B cell (primary cell): ENCODE results near the gene NOXA1. TPM values are rescaled to one million over a fixed set of nuclear protein-coding genes. Genes with fewer than 3 reads are reported as not detected.

ENCODE experiments used
- ATAC-seq: fragments of 200-7000 bp; cut with Tn5 transposase; one replicate; pipeline ENCODE4 v1.10.0; 2021; ENCODE audit warnings: low read depth, mild to moderate bottlenecking, moderate number of reproducible peaks, moderate library complexity
- CTCF ChIA-PET: fragments of 350-600 bp; sonication (Branson Sonifier 250); formaldehyde crosslinking; loops from one replicate; lab custom pipeline; 2021; ENCODE audit warnings: antibody characterized with exemption, inconsistent platforms; lab: Charles Lee
- POLR2A ChIA-PET: fragments of 350-600 bp; sonication (Branson Sonifier 250); formaldehyde crosslinking; loops from one replicate; lab custom pipeline; 2021; ENCODE audit warnings: antibody characterized with exemption; lab: Charles Lee
- DNase-seq: peaks from one replicate; pipeline ENCODE4 v3.0.0; 2013
- H2AFZ ChIP-seq: 2 replicates; pipeline ENCODE4 v1.6.1; 2012; ENCODE audit warnings: mild to moderate bottlenecking, low read depth, low read length; ENCODE audit not compliant: insufficient read depth, poor library complexity, severe bottlenecking
- H3K27ac ChIP-seq, 2 donors: 1 replicate in 1 of 2; 2 replicates in 1 of 2; pipeline ENCODE4 v1.5.1; 2012 to 2013; ENCODE audit warnings: low read length in 2 of 2, mild to moderate bottlenecking in 2 of 2, moderate library complexity in 1 of 2
- H3K27me3 ChIP-seq, 4 experiments: fragments of 200-600 bp in 1 of 4; sonication (generic) in 1 of 4; replicated peaks in 1 of 4; 1 replicate in 2 of 4; 2 replicates in 2 of 4; pipeline versions ENCODE4 v1.6.1 to v1.7.0; 2013 to 2016; ENCODE audit warnings: low read length in 3 of 4, mild to moderate bottlenecking in 2 of 4, mixed read lengths in 1 of 4, moderate library complexity in 1 of 4; ENCODE audit not compliant: insufficient read depth in 4 of 4, control insufficient read depth in 3 of 4; ENCODE audit errors: control extremely low read depth in 1 of 4
- H3K36me3 ChIP-seq, 2 experiments: replicated peaks in 1 of 2; 1 replicate in 1 of 2; 2 replicates in 1 of 2; pipeline versions ENCODE4 v1.6.1 to v1.7.1; 2013; ENCODE audit warnings: low read length in 1 of 2; ENCODE audit not compliant: insufficient read depth in 2 of 2, control insufficient read depth in 1 of 2; ENCODE audit errors: control extremely low read depth in 1 of 2, extremely low read depth in 1 of 2
- H3K4me1 ChIP-seq, 2 donors: fragments of 200-600 bp in 1 of 2; sonication (generic) in 1 of 2; 1 replicate in 1 of 2; 2 replicates in 1 of 2; pipeline versions ENCODE4 v1.5.1 to v1.6.1; 2013 to 2017; ENCODE audit warnings: low read length in 2 of 2; ENCODE audit not compliant: control insufficient read depth in 2 of 2, insufficient read depth in 2 of 2
- H3K4me2 ChIP-seq: replicated peaks from 2 replicates; pipeline ENCODE3; 2012; ENCODE audit warnings: mild to moderate bottlenecking, low read depth, low read length; ENCODE audit not compliant: poor library complexity, severe bottlenecking
- H3K4me3 ChIP-seq, 5 experiments: fragments of 200-600 bp in 1 of 5; sonication (generic) in 1 of 5; 1 replicate in 3 of 5; 2 replicates in 2 of 5; pipeline versions ENCODE4 v1.5.1 to v1.7.0; 2011 to 2016; ENCODE audit warnings: low read length in 4 of 5, mild to moderate bottlenecking in 4 of 5, low read depth in 2 of 5, control low read depth in 1 of 5, moderate library complexity in 1 of 5; ENCODE audit not compliant: insufficient read depth in 1 of 5; ENCODE audit errors: control extremely low read depth in 1 of 5, extremely low read depth in 1 of 5
- H3K79me2 ChIP-seq: fragments of 200-600 bp; sonication (generic); one replicate; pipeline ENCODE4 v1.6.0; 2016; ENCODE audit warnings: low read length; ENCODE audit not compliant: control insufficient read depth, insufficient read depth
- H3K9ac ChIP-seq: fragments of 200-600 bp; sonication (generic); 2 replicates; pipeline ENCODE4 v1.6.1; 2017; ENCODE audit warnings: mild to moderate bottlenecking, low read length, moderate library complexity
- H3K9me3 ChIP-seq, 3 donors: one replicate each; pipeline versions ENCODE4 v1.6.1 to v1.7.1; 2013; ENCODE audit warnings: low read length in 2 of 3; ENCODE audit not compliant: control insufficient read depth in 2 of 3, insufficient read depth in 1 of 3; ENCODE audit errors: control extremely low read depth in 1 of 3
- H4K20me1 ChIP-seq: 2 replicates; pipeline ENCODE4 v1.6.0; 2012; ENCODE audit warnings: mild to moderate bottlenecking, low read length; ENCODE audit not compliant: insufficient read depth, control insufficient read depth, poor library complexity, severe bottlenecking
- H3K27ac Mint-ChIP-seq: one replicate; pipeline ENCODE4 v1.8.0; 2021; ENCODE audit warnings: mixed read lengths
- H3K27me3 Mint-ChIP-seq: one replicate; pipeline ENCODE4 v1.8.0; 2021; ENCODE audit warnings: mixed read lengths
- H3K4me1 Mint-ChIP-seq: one replicate; pipeline ENCODE4 v1.8.0; 2021; ENCODE audit warnings: mixed read lengths
- H3K4me3 Mint-ChIP-seq: one replicate; pipeline ENCODE4 v1.8.0; 2021; ENCODE audit warnings: mixed read lengths
- H3K9me3 Mint-ChIP-seq: one replicate; pipeline ENCODE4 v1.8.0; 2022; ENCODE audit warnings: mixed read lengths; ENCODE audit not compliant: insufficient read depth
- EZH2 ChIP-seq: IDR thresholded peaks from 2 replicates; pipeline ENCODE4 v1.6.1; 2012; ENCODE audit warnings: borderline replicate concordance, low read depth, mild to moderate bottlenecking, moderate library complexity, low read length; ENCODE audit not compliant: insufficient read depth, poor library complexity, severe bottlenecking
- WGBS: methylation state at CpG from one replicate; pipeline ENCODE4 v1.1.5; 2013; ENCODE audit warnings: missing lambda C conversion rate; ENCODE audit not compliant: insufficient coverage; 5-methylcytosine and 5-hydroxymethylcytosine counted together
- intact Hi-C: fragments of 100-400 bp; cut with micrococcal nuclease; formaldehyde crosslinking; loops from one replicate; pipeline ENCODE4 v1.10.0; 2022
- polyA plus RNA-seq: library from polyadenylated mRNA; depleted of rRNA; stranded (reverse); fragments of >200 nt; gene quantifications from 2 replicates; pipeline ENCODE4 v1.2.3, GENCODE V29; 2012
- total RNA-seq, 2 donors: library from RNA; stranded (reverse); fragments of 120-200 nt in 1 of 2; gene quantifications; 1 replicate in 1 of 2; 2 replicates in 1 of 2; pipeline versions ENCODE4 v1.2.3 to v1.2.4, GENCODE V29; 2013 to 2022
- TF ChIP-seq, protein P1 (sequence below): fragments of 200-600 bp; IDR thresholded peaks from one replicate; pipeline ENCODE4 v1.8.0; 2022; ENCODE audit warnings: antibody characterized with exemption, mild to moderate bottlenecking

The NOXA1 gene
- total and polyA plus RNA-seq, 2 donors (not counting 1 experiment from before 2014, with no cell fraction given): 5.7 to 7.7 TPM

DNA sequence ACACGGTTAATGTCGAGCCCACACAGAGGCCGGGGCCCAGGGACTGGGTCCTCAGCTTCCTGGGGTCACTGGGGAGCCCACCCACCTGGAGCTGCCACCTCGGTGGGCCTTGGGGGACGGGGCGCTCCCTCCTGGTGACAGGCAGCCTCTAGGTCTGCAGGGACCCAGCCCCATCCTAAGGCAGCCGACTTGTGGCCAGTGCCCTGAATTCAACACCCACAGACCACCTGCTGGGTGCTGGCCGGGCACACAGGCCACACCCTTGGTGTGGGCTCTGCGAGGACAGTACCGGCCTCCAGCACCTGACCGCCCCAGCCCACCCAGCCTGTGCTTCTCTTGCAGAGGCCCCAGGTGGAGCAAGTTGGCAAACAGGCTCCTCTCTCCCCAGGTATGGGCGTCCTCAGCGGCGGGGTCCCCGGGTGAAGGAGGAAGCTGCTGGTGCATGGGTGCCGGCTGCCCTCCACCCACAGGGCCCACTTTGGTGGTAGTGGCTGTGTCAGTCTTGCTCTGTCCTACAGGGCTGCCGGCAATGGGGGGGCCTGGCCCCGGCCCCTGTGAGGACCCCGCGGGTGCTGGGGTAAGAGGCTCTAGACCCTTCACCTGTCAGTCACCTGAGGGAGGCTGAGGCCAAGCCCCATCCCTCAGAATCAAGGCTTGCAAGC is 9.6 kb downstream of the NOXA1 start:
- no peak for ATAC-seq
- POLR2A ChIA-PET: interaction anchor here (0.7 kb wide), 1 partner anchor 63 kb away, joined by 3 read pairs; no protein-coding TSS in a partner anchor
- 84% methylated on average over 17 of the region's 20 CpGs for WGBS
- Histone ChIP-seq H3K4me2 (no peak overlapping the region), H3K9ac (no peak overlapping the region), H3K36me3 (no peaks in the 10 kb centered on the region), H3K9me3 (peaks cover 0 to 13% (median 0%) of the 10 kb centered on the region in 3 donors), H3K27ac (no peak overlapping the region), H3K27me3 (peaks cover 0 to 35% (median 8%) of the 10 kb centered on the region in 4 experiments), H4K20me1 (no peaks in the 10 kb centered on the region), H3K79me2 (no peaks in the 10 kb centered on the region), H3K4me3 (no peak overlapping the region), H3K4me1 (peaks cover 24 to 26% of the 10 kb centered on the region in 2 donors), H2AFZ (no peak overlapping the region)
- no peak for TF ChIP-seq EZH2
- TF ChIP-seq, protein P1, sequence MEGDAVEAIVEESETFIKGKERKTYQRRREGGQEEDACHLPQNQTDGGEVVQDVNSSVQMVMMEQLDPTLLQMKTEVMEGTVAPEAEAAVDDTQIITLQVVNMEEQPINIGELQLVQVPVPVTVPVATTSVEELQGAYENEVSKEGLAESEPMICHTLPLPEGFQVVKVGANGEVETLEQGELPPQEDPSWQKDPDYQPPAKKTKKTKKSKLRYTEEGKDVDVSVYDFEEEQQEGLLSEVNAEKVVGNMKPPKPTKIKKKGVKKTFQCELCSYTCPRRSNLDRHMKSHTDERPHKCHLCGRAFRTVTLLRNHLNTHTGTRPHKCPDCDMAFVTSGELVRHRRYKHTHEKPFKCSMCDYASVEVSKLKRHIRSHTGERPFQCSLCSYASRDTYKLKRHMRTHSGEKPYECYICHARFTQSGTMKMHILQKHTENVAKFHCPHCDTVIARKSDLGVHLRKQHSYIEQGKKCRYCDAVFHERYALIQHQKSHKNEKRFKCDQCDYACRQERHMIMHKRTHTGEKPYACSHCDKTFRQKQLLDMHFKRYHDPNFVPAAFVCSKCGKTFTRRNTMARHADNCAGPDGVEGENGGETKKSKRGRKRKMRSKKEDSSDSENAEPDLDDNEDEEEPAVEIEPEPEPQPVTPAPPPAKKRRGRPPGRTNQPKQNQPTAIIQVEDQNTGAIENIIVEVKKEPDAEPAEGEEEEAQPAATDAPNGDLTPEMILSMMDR: no peak
- Mint-ChIP-seq H3K4me1 (peaks cover 10% of the 10 kb centered on the region), H3K9me3 (no peaks in the 10 kb centered on the region), H3K4me3 (no peak overlapping the region), H3K27me3 (no peaks in the 10 kb centered on the region), H3K27ac (no peak overlapping the region)
- intact Hi-C loops: no loop called here
- CTCF ChIA-PET: interaction anchor here (0.9 kb wide), 1 partner anchor 11 kb away, joined by 3 read pairs; no protein-coding TSS in a partner anchor
- no peak for DNase-seq

DNA sequence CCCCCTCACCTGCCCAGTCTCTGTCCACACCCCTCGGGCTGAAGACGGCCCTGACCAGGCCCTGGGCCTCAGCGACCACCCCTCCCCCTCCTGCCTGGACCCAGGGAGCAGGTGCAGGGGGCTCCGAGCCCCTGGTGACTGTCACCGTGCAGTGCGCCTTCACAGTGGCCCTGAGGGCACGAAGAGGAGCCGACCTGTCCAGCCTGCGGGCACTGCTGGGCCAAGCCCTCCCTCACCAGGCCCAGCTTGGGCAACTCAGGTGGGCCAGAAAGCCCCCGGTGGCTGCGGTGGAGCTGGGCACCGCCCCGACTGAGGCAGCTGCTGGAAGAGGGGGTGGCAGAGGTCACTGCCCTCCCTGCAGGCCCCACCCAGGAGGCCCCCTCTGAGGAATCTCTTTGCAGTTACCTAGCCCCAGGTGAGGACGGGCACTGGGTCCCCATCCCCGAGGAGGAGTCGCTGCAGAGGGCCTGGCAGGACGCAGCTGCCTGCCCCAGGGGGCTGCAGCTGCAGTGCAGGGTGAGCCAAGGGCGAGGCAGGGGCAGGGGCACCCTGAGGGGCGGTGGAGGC is 10.2 kb downstream of the NOXA1 start:
- ATAC-seq (no peak), DNase-seq (no peak)
- H2AFZ ChIP-seq: no peak overlapping the region
- no peak overlapping the region for H3K9ac ChIP-seq
- H3K4me1 Mint-ChIP-seq: peaks cover 10% of the 10 kb centered on the region
- no peak for TF ChIP-seq EZH2
- TF ChIP-seq, protein P1: no peak
- H3K27ac ChIP-seq: no peak overlapping the region
- H3K4me3 Mint-ChIP-seq: no peak overlapping the region
- intact Hi-C loops: no loop called here
- no peak overlapping the region for H3K4me3 ChIP-seq
- no peaks in the 10 kb centered on the region for H3K9me3 Mint-ChIP-seq
- H3K27me3 ChIP-seq: peaks cover 0 to 35% (median 8%) of the 10 kb centered on the region in 4 experiments
- peaks cover 24 to 26% of the 10 kb centered on the region in 2 donors for H3K4me1 ChIP-seq
- WGBS: 67% methylated on average over 18 of the region's 19 CpGs
- ChIA-PET POLR2A (interaction anchor here (0.7 kb wide), 1 partner anchor 63 kb away, joined by 3 read pairs; no protein-coding TSS in a partner anchor), CTCF (no interaction called here)
- no peaks in the 10 kb centered on the region for H3K79me2 ChIP-seq
- no peak overlapping the region for H3K4me2 ChIP-seq
- H3K27ac Mint-ChIP-seq: no peak overlapping the region
- H3K9me3 ChIP-seq: peaks cover 0 to 13% (median 0%) of the 10 kb centered on the region in 3 donors
- no peaks in the 10 kb centered on the region for H3K27me3 Mint-ChIP-seq
- H4K20me1 ChIP-seq: no peaks in the 10 kb centered on the region
- no peaks in the 10 kb centered on the region for H3K36me3 ChIP-seq
